Hippocampal formation (tissue), 2 donors: ENCODE measurements around the gene SAMD5.
"Not testable (repeated sequence)": the region's sequence is repeated elsewhere in the genome, so short reads cannot be mapped to it uniquely, and the experiment has no call there.

ENCODE experiments used
- DNase-seq, 2 donors: peaks; one replicate each; lab custom pipeline; 2025; lab: John Stamatoyannopoulos, UW

Gene SAMD5

DNA sequence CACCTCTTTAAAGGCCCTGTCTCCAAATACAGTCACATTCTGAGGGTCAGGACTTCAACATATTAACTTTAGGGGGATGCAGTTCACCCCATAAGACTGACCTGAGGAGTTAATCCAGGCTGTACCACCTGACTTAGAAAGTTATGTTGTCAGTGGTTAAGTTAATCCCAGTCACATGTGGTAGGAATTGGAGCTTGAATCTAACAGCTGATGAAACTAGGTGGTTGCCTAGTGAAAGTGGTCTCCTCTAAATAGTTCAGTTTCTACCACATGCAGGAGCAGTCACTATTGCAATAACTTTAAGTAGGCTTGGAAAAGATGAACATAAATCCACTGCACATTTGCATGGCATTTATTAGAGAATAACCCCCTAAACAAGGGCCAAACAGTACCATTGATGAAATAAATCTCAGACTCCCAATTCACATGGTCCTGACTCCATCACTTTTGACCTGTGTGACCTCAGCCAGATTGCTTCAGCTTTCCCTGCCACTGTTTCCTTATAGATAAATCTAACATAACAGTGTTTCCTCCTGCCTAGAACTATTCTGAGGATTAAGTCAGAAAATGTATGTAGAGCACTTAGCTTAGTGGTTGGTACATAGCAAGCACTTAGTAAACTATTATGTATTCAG lies 20.1 kb downstream of the SAMD5 start:
- DNase-seq, result no peak

DNA sequence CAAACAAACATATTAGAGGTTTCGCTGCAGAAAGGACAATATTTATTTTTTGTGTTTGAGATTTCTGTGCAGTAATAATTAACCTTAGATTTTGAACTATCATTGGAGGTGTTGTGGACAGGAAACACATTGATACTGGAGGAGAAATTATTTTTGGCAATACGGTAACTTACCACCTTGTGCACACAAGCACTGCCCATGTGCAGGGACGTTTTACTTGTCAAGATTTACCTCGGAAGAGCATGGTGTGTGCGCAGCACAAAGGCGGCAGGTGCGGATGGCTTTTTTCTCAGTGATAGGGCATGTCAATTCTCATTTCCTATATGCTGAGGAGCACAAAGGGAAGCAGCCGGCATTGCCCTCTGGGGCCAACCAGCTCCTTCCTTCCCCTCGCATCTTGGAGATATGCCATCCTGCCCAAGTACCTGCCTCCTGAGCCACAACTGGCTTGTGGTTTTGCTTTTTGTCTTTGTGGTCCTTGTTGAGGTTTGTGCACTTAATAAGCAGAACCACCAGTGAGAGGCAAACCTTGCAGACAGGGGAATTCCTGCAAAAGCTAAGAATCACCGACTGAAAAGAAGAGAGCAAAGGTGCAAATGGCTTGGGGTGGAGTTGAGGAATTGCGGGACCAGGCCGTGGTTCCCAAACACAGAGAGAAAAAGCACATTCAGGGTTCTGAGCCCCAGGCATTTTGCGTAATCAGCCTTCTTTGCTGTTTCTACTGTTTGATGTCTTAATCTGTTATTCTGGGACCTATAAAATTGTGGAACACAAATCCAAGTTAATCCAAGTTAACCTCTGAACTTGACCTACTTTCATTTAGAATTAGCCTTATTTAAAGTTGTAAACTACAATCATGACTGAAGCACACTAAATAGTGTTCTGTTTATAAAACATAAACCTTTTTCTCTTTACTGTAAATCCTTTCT lies 21.9 kb downstream of the SAMD5 start:
- no peak for DNase-seq

DNA sequence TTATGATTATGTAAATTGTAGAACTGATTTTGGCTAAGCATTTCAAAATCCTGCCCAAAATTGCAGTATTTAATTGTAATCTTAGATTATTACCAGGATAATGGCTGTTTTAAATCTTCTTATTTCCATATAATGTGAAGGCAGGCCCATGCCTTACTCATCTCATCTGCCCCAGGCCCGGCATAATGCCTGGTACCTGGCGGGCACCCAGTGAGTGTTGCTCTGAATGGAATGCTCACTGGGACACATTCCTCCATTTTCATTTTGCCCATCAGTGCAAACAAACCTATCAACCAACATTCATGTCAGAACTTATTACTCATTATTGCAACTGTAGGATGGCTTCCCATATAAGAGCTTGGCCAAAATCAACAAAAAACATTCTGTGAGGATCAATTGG lies 22.8 kb downstream of the SAMD5 start:
- no peak for DNase-seq

DNA sequence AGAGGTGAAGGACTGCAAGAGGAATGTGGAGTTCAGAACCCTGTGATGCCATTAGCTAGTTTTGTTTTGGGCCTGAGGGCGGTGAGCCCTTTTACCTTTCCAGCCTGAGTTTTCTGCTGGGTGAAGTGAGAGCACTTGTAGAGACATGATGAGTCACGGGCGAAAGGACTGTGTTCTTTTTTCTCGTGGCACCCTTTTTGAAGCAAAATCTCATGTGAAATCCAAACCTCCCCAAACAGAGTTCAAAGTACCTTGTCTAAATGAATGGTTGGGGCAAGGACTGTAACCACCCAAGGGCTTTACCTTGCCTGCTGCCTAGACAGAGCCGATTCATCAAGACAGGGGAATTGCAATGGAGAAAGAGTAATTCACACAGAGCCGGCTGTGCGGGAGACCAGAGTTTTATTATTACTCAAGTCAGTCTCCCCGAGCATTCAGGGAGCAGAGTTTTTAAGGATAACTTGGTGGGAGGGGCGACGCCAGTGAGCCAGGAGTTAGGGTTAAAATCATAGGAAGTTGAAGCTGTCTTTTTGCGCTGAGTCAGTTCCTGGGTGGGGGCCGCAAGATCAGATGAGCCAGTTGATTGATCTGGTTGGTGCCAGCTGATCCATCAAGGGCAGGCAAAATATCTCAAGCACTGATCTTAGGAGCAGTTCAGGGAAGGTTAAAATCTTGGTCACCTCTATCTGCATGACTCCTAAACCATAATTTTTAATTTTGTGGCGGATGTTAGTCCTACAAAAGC lies 25.8 kb downstream of the SAMD5 start:
- DNase-seq, result no peak

DNA sequence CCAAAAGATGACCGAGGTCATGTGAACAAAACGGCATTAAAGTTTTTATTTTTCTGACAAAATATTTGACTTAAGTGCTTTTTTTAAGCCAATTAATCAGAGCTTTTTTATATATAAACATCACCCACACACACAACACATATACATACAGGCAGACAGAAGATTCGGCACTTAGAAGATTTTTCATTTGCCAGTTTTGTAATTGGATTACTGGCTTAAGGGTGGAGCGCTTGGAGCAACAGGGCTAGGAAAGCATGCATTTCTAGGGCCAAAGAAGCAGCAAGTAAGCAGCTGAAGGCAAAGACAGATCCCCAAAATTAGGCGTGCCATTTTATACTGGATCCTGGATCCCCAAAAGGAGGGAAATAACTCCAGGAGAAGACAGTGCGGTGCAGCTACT lies 30.3 kb downstream of the SAMD5 start:
- no peak for DNase-seq

DNA sequence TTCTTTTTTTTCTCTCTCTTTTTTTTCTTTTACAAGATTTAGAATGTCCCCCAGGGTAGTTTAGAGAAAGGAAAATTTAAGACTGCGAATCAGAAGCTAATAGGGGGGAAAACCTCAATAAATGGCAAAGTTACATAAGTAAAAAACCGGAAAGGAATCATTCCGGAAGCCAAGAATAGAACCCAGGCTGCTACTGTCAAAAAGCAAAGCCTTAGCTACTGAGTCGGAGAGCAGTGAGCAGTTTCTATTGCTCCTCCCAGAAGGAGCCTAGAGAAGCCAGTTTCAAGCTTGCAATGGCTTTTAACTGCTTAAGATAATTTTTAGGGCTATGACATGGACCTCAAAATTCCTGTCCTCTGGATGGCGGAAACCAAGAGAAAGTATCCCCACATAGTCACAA lies 31.6 kb downstream of the SAMD5 start:
- no peak for DNase-seq

DNA sequence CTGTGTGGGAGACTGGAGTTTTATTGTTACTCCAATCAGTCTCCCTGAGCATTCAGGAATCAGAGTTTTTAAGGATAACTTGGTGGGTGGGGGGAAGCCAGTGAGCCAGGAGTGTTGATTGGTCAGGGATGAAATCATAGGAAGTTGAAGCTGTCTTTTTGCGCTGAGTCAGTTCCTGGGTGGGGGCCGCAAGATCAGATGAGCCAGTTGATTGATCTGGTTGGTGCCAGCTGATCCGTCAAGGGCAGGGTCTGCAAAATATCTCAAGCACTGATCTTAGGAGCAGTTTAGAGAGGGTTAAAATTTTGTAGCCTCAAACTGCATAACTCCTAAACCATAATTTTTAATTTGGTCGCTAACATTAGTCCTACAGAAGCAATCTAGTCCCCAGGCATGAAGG lies 33.9 kb downstream of the SAMD5 start:
- not testable (repeated sequence) for DNase-seq

DNA sequence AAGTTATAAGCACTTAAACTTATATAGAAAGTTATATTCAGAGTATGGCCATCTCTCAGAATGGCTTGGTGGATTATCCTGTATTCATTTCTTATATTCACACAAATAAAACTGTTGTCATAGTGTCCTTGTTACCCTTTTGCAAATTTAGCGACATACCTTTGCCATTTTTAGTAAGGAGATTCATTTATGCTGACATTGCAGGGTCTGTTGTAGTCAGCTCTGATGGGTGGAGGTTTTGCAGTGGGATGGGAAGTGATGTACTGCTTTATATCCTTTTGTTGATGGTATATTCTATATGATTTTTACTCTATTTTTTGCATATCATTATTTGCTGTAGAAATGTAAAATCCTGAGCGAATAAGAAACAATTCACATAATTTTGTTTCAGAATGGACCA lies 35.9 kb downstream of the SAMD5 start:
- no peak for DNase-seq

DNA sequence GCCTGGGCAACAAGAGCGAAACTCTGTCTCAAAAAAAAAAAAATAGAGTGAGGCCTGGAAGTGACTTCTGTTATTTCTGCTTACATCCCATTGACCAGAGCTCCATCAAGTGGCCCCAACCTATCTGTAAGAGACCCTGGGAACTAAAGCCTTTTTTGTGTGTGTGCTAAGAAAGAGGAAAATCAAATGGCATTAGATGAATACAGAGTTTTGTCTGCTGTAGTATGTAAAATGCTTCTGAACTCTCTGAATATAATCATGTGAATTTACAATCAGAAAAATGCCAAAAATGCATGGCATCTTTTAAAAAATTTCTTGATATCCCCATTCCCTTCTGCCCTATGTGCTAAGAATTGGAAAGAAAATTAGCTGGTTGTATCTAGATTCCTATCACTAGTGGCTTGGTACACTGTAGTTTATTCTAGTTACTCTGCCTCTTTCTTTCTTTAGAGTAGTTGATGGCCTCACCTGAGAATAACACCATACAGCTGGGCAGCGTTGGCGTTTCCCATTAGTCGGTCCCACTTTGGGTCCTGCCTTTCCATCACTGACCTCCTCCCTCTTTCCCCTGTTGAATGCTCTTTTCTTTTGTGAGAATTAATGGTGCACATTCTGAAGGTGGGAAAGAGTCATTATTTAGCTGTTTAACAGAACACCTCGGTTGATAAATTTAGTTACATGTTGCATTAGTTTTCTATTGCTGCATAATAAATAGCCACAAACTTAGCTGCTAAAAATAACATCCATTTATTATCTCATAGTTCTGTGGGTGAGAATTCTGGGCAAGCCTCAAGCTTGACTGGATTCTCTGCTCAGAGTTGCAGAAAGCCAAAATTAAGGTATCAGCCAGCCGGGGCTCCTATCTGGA lies 38.2 kb downstream of the SAMD5 start:
- no peak for DNase-seq

DNA sequence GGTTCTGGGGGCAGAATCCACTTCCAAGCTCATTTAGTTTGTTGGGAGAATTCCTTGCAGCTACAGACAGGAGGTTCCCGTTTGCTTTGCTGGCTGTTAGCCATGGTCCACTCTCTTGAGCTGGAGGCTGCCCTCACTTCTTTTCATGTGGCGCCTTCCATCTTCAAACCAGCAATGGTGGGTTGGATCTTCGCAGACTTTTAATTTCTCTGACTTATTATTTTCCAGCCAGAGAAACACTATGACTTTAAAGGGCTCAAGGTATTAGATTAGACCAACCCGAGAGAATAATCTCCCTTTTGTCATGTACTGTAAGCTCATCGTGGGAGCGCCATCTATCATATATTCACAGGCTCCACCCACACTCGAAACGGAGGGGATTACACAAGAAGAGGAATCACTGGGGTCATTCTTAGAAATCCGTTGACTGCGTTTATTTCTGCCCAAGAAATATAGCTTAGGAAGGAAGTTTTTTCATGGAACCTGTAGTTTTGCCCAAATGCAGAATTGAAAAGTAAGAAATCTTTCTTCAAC lies 38.9 kb downstream of the SAMD5 start:
- DNase-seq, result no peak

DNA sequence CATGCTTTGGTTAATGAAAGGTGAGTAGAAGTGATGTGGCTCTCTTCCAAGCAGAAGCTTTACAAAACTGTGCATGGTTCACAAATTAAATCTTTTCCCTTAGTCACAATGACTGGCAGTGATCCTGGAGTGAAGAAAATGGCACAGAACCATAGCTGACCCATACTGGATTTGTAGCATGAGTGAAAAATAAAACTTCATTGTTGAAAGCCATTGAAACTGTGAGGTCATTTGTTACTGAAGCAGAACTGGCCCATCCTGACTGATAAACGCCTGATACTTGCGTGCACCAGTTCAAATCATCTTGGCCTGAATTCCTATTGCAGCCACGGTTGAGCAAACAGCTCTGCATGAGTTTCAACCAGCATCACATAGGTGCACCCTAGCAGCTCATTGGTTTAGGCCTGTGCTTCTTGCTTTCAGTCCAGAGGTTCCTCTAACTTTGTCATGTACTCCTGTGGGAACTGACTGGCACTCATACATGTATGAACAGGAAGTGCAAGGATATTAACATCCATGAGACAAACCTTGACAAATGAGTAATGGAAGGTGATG lies 40.5 kb downstream of the SAMD5 start:
- no peak for DNase-seq

DNA sequence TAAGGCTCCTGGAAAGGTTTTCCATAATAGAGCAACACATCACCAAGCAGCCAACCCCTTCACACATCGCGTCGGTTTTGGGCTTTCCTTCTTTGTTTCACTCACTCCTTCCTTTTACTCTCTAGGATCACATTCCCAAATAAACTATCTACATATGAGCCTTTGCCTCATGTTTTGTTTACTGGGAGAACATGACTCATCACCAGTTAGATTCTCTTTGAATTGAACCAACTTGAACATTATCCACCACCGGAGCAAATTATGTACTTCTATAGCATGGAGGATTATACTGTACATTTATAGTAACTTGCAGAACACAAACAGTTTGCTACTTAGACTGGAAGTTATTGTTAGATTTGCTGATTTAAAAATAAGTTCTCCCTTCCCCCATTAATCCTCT lies 41.0 kb downstream of the SAMD5 start:
- DNase-seq, result no peak

DNA sequence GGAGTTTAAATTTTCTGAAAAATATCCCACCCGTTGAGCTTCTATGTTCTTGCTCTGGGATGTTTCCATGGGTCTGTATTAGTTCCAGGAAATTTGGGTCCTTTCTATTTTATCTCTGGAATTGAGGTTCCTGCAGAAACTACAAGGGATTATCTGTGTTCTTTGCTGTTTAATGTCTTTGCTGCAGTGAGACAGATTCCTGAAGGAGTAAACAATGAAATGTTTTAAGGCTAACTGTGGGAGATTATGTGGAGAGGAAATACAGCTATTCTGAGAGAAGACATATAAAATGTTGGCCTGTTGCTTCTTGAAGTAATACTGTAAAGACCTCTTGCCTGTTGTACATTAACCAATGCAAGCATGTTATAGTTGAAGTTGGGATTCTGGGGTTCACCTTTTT lies 43.5 kb downstream of the SAMD5 start:
- DNase-seq, result no peak

DNA sequence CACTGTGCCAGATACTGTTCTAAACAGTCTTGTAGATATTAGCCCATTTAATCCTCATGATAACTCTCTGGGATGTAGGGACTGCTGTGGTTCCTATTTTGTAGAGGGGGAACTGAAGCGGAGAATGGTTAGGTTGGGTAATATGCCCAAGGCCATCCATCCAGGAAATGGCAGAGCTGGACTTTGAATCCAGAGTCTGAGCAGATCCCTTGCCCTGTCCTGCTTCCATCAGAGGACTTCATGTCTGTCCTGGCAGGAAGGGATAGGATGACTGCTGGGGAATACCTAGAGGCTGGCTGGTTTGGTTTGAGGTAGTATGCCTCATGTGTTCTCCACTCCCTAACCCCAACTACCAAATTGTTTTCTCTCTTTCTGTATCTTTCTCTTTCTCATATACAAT lies 44.6 kb downstream of the SAMD5 start:
- no peak for DNase-seq

DNA sequence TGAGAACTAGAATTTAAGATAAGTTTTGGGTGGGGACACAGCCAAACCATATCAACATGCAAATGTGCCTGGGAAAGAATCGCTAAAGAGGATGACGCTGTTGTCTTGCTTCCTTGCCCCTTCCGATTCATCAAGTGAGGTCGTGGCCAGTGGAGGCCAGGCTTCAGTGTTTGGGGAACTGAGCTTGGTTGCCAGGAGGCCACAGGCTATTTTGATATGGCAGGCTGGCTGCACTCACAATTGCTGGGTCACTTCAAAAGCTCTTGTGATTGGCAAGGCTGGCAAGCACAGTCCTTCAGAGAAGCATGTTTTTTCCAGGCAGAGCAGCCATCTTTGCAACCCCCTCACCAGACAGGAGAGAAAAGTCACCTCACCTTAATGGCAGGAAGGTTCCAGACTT lies 45.8 kb downstream of the SAMD5 start:
- no peak for DNase-seq

DNA sequence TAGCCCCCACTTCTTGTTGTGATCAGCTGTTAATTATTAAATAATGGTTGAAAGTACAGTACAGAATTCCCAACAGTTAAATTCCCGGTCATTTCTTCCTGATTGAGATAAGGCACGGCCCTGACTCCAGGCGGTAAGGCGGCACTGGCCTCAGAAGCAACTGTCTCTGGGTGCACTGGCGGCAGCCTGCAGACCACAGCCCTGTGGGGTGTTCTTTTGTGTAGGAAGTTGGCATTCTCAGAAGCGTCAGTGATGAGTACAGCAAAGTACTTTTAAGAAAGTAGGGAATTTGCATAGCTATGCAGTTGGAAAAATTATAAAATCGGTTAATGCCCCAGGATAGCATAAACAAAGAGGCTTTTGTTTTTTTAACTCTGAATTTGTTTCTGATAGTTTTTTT lies 50.5 kb downstream of the SAMD5 start:
- no peak for DNase-seq

DNA sequence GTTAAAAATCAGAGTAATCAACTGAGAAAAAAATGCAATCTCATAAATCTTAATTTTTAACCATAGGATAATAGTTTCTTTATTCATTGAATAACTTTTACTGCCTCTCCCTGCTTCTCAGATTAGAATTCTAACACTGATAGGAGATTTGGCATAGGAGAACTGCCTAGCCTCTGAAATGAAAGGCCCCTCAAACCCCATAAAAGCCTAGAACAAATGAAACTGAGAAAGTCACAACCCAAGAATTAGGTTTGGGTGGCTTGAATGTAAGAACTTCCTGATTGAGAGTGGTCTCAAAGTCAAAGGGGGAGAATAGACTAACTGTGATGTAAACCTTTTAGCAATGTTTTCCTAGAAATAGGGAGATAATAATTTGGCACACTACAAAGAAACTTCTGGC lies 52.2 kb downstream of the SAMD5 start:
- DNase-seq, result no peak

DNA sequence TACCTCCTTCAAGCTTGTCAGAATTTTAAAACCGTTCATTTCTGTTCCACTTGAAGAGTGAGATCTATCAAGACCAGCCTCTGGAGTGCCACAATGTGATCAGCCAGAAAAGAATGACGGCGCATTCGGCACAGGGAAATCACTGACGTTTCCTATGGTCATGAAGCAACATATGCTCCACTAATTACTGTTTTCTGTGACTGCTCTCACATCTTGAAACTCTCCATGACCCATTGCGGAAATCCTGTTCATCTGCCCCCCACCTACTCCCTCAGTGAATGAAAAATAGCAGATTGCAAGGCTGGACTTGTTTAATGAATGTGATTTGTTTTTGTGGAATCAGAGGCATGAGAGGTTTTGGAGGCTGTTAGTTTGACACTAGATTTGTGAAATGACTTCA lies 53.2 kb downstream of the SAMD5 start:
- no peak for DNase-seq

DNA sequence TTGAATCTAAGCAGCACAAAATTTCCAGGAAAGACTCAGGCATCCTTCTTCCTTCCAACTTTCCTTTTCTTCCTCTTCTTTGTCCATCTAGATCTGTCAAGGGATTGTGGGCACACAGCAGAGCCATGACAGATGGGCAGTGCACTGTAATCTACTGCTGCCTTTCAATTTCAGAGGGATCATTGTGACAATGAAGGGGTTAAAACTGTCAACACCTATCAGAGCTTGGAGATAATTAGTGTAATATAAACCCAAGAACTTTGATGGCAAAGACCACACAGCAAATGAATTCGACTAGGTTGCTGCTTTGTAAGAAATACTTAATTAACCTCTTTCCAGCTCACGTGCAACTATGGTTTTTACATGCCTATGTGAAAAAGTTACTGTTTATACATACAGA lies 55.0 kb downstream of the SAMD5 start:
- DNase-seq, result no peak

DNA sequence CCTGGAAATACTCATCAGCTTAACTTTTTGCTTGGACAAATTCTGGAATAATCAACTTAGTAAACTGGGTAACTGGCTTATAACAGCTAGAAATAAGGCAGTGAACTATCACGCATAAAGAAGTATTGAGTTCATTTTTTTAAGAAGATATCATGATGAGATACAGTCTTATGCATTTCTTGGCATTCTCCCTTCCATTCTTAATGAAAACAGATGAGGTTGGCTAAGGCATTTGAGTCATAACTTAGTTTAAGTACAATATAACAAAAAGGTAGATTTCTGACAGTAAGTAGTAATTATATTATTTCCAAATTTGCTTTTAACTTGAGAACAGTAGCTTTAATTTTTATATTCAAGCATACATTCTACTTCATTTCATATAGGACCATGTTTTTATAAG lies 56.1 kb downstream of the SAMD5 start:
- no peak for DNase-seq

DNA sequence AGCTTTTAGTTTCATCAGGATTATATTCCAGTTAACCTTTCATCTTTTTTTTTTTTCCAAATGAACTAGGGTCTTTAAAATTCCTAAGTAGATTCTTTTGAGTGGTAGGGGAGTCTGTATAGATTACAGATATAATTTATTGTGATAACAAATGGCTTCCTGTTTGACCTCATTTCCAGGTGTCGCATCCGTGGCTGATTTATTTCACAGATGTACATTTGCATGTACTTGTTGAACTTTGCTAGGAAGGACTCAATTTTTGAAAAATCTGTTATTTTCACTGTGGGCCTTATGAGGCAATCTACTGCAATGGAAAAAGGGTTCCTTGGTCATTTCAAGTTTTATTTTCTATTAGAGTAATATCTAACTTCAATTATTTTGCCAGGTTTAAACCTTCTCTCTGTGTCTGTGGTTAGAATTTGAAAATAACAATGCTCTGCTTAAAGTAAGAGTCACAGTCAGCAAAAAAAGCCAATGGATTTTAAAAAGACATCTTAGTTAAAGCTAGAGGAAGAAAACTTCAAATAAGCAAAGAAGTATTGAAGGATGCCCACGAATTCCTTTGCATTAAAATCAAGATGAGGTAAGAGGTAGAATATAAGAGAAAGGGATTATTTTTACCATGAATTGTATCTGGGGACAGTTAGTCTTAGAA lies 57.9 kb downstream of the SAMD5 start:
- no peak for DNase-seq
